ENCODE data around the gene RXRG. TPM values are rescaled to one million over a fixed set of nuclear protein-coding genes. Genes with fewer than 3 reads are reported as not detected.

The RXRG gene
- total RNA-seq, 2 donors from 2014 or later: 2.5 to 9.8 TPM

- H3K36me3 Mint-ChIP-seq (ENCODE audit: low read depth): no peaks in the 10 kb centered on the region
- H3K27ac Mint-ChIP-seq: no peak overlapping the region
- H3K27ac ChIP-seq (ENCODE audit: low read depth, low read length): no peak overlapping the region
- H3K4me3 Mint-ChIP-seq: no peak overlapping the region
- H3K36me3 ChIP-seq (ENCODE audit: control insufficient read depth, insufficient read depth, low read length): no peaks in the 10 kb centered on the region
- H3K27me3 ChIP-seq (ENCODE audit: control insufficient read depth, insufficient read depth, low read length, poor library complexity, severe bottlenecking): peaks cover 13% of the 10 kb centered on the region
- peak; percentile 81 for DNase-seq
- H3K4me1 Mint-ChIP-seq: no peaks in the 10 kb centered on the region
- H3K4me1 ChIP-seq (ENCODE audit: control insufficient read depth, insufficient read depth, low read length): no peaks in the 10 kb centered on the region
- no peak overlapping the region for H3K9ac ChIP-seq (ENCODE audit: extremely low read depth, low read length, poor library complexity, severe bottlenecking)
- H3K27me3 Mint-ChIP-seq (ENCODE audit: insufficient read depth): peaks cover 18% of the 10 kb centered on the region
- H3K4me3 ChIP-seq (ENCODE audit: low read length): no peak overlapping the region
- peak; percentile 82 for TF ChIP-seq CTCF (conservative IDR thresholded peaks at IDR 0.05)
- H3K9me3 ChIP-seq (ENCODE audit: control insufficient read depth, low read length): no peaks in the 10 kb centered on the region
- WGBS, 2 experiments (ENCODE audit: insufficient coverage in 1 of 2, insufficient read length in 1 of 2): 52 to 71% methylated on average over 3 to 6 of the region's 6 CpGs
- H3K9me3 Mint-ChIP-seq: no peaks in the 10 kb centered on the region
These were observed 36.4 kb downstream of the RXRG start for GRCh38 chr1:165408518-165408917.

GRCh38 chr1:165407398-165407797 is 37.5 kb downstream of the RXRG start:
- Mint-ChIP-seq H3K4me1 (no peaks in the 10 kb centered on the region), H3K27me3 (ENCODE audit: insufficient read depth) (peaks cover 14% of the 10 kb centered on the region), H3K9me3 (no peaks in the 10 kb centered on the region), H3K27ac (no peak overlapping the region), H3K36me3 (ENCODE audit: low read depth) (no peaks in the 10 kb centered on the region), H3K4me3 (no peak overlapping the region)
- no peak overlapping the region for H3K9ac ChIP-seq (ENCODE audit: extremely low read depth, low read length, poor library complexity, severe bottlenecking)
- H3K27ac ChIP-seq (ENCODE audit: low read depth, low read length): no peak overlapping the region
- H3K9me3 ChIP-seq (ENCODE audit: control insufficient read depth, low read length): no peaks in the 10 kb centered on the region
- WGBS, 2 experiments (ENCODE audit: insufficient coverage in 1 of 2, insufficient read length in 1 of 2): 92 to 97% methylated on average over 4 of the region's 4 CpGs
- peaks cover 9% of the 10 kb centered on the region for H3K27me3 ChIP-seq (ENCODE audit: control insufficient read depth, insufficient read depth, low read length, poor library complexity, severe bottlenecking)
- H3K4me1 ChIP-seq (ENCODE audit: control insufficient read depth, insufficient read depth, low read length): no peaks in the 10 kb centered on the region
- DNase-seq: no peak
- H3K36me3 ChIP-seq (ENCODE audit: control insufficient read depth, insufficient read depth, low read length): no peaks in the 10 kb centered on the region
- H3K4me3 ChIP-seq (ENCODE audit: low read length): no peak overlapping the region
- TF ChIP-seq CTCF (conservative IDR thresholded peaks at IDR 0.05): no peak

GRCh38 chr1:165403835-165404482 is 41.0 kb downstream of the RXRG start:
- H3K27ac ChIP-seq (ENCODE audit: low read depth, low read length): no peak overlapping the region
- Mint-ChIP-seq H3K36me3 (ENCODE audit: low read depth) (no peaks in the 10 kb centered on the region), H3K27me3 (ENCODE audit: insufficient read depth) (peaks cover 9% of the 10 kb centered on the region), H3K27ac (no peak overlapping the region), H3K4me1 (no peaks in the 10 kb centered on the region), H3K9me3 (no peaks in the 10 kb centered on the region), H3K4me3 (no peak overlapping the region)
- no peaks in the 10 kb centered on the region for H3K36me3 ChIP-seq (ENCODE audit: control insufficient read depth, insufficient read depth, low read length)
- no peak overlapping the region for H3K9ac ChIP-seq (ENCODE audit: extremely low read depth, low read length, poor library complexity, severe bottlenecking)
- H3K4me1 ChIP-seq (ENCODE audit: control insufficient read depth, insufficient read depth, low read length): no peaks in the 10 kb centered on the region
- DNase-seq: peak; percentile 86
- no peaks in the 10 kb centered on the region for H3K9me3 ChIP-seq (ENCODE audit: control insufficient read depth, low read length)
- H3K4me3 ChIP-seq (ENCODE audit: low read length): no peak overlapping the region
- WGBS, 2 experiments (ENCODE audit: insufficient coverage in 1 of 2, insufficient read length in 1 of 2): 48 to 50% methylated on average over 1 to 3 of the region's 3 CpGs
- TF ChIP-seq CTCF (conservative IDR thresholded peaks at IDR 0.05): peak; percentile 86
- H3K27me3 ChIP-seq (ENCODE audit: control insufficient read depth, insufficient read depth, low read length, poor library complexity, severe bottlenecking): no peaks in the 10 kb centered on the region
